ENCODE measurements around the gene YTHDF2.
"Not testable (repeated sequence)": the region's sequence is repeated elsewhere in the genome, so short reads cannot be mapped to it uniquely, and the experiment has no call there.

The YTHDF2 gene

DNA sequence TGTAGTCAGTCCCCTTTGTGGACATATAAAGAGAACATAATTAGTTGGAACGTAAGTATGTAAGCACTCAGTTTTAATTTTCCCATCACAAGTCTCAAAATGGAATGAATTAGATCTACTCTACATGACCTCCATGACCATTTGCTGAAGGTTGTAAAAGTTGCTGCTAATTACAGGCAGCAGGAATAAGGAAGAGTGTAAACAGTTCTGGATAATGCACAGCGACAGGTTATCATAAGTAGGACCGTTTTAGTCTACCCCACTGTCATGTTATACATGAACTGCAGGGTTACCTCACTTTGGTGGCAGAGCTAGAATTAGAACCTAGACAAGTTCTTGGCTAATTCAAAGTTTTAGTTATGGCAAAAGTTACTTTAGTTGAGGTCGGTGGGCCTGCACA lies 21.7 kb downstream of the YTHDF2 start:
- FAIRE-seq (no peak), DNase-seq (ENCODE audit: low spot score) (no peak)

DNA sequence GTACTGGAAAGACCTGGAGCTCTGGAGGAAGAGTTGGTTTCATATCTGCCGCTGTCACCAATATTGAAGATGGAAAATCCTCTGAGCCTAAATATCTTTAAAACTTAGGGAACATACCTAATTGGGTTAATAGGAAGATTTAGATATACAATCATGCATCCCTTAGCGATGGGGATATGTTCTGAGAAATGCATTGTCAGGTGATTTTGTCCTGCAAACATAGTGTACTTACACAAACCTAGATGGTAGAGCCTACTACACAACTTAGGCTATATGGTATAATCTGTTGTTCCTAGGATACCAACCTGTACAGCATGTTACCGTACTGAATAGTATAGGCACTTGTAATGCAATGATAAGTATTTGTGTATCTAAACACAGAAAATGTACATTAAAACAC lies 22.5 kb downstream of the YTHDF2 start:
- FAIRE-seq (no peak), DNase-seq (ENCODE audit: low spot score) (no peak)

DNA sequence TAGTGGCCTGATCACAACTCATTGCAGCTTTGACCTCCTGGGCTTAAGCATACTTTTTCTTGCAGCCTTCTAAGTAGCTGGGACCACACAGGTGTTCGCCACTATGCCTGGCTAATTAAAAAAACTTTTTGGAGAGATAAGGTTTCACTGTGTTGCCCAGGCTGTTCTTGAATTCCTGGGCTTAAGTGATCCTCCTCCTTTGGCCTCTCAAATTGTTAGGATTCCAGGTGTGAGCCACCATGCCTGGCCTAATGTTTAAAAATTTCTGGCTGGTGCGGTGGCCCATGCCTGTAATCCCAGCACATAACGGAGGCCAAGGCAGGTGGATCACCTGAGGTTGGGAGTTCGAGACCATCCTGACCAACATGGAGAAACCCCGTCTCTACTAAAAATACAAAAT lies 24.4 kb downstream of the YTHDF2 start:
- DNase-seq (ENCODE audit: low spot score) (no peak), FAIRE-seq (no peak)

DNA sequence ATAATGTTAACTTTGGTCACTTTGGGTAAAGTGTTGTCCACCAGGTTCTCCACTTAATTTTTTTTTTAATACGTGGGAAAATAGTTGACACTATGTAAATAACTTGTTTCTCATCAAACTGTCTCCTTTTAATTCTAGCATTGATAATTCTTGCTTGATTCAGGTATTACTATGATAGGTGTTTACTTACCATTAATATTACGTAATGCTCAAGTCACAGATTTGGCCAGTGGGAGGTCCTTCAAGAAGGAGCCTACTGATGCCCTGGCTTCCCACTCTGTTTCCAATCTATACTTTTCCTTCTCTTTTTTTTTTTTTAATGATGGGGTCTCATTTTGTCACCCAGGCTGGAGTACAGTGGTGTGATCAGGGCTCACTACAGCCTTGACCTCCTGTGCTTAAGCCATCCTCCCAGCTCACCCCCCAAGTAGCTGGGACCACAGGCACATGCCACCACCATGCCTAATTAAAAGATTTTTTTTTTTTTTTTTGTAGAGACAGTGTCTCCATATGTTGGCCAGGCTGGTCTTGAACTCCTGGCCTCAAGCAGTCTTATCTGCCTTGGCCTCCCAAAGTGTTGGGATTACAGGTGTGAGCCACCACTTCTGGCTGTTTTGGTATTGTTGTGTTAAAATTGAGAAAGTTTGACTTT lies 29.9 kb downstream of the YTHDF2 start:
- FAIRE-seq, result no peak

GRCh38 chr1:28770601-28771165 lies 33.9 kb downstream of the YTHDF2 start:
- DNase-seq (ENCODE audit: low spot score), result no peak
- no peak for FAIRE-seq

More for the DNA sequence above, 29.9 kb downstream of the YTHDF2 start:
- DNase-seq (ENCODE audit: low spot score), result no peak

GRCh38 chr1:28771921-28772320 lies 35.2 kb downstream of the YTHDF2 start:
- not testable (repeated sequence) for DNase-seq (ENCODE audit: low spot score); FAIRE-seq

DNA sequence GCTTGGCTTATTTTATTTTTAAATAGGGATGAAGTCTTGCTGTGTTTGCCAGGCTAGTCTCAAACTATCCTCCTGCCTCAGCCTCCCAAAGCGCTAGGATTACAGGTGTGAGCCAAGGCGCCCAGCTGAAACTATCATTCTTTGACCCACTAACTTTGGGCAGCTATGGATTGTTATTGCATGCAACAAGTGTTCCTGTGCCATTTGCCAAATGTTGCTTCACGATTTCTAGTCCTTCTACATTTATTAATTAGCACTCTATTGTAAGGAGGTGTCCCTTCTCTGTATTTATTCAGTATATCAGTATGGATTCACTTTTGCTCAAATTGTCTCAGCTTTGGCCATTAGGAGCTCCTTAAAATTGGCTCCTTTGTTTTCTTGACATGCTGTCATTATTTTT lies 36.4 kb downstream of the YTHDF2 start:
- FAIRE-seq (no peak), DNase-seq (ENCODE audit: low spot score) (no peak)

DNA sequence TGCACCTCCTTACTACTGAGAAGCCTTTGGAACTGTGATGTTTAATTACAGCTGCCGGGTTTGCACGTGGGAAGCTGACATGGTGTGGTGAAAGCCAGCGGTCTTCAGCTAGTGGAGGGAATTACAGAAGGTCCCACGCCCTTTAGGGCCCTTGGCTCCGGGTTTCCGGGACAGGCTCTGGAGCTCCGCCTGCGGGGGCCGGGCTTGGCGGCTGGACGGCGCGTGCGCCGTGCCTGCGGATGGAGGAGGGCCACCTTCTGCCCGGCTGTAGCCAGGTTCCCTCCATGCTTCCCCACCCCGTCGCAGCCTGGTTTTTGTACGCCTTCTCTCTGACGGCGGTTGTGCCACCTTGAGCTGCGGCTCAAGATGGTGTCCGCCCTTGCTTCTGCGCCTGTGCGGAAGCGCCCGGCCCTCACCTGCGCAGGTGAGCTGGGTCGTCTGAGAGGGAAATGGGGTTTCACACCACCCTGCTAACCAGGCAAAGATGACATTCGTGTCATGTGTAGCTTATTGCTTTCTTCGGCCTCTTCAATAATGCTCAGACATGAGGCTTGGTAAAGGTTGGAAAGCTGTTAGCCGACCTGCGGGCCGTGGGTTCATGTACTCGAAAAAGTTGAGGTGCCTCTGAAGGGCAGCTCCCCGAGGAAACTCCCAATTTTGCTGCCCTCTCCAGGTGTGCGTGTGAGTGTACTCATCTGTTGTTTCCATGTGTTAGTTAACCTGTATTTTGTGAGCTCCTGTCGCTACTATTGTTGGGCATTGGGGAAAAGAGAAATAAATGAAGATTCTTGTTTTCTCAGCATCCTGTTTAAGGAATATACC lies 38.6 kb downstream of the YTHDF2 start:
- FAIRE-seq (no peak), DNase-seq (ENCODE audit: low spot score) (no peak)

DNA sequence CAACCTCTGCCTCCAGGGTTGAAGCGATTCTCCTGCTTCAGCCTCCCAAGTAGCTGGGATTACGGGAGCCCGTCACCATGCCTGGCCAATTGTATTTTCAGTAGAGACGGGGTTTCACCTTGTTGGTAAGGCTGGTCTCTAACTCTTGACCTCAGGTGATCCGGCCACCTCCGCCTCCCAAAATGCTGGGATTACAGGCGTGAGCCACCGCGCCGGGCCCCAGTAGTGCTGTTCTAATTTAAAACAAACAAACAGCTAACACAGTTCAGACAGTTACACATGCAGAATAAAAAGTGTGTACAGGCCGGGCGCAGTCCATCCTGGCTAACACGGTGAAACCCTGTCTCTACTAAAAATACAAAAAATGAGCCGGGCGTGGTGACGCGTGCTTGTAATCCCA lies 39.6 kb downstream of the YTHDF2 start:
- DNase-seq (ENCODE audit: low spot score) (no peak), FAIRE-seq (no peak)

GRCh38 chr1:28778021-28778420 lies 41.3 kb downstream of the YTHDF2 start:
- DNase-seq (ENCODE audit: low spot score) (no peak), FAIRE-seq (no peak)

DNA sequence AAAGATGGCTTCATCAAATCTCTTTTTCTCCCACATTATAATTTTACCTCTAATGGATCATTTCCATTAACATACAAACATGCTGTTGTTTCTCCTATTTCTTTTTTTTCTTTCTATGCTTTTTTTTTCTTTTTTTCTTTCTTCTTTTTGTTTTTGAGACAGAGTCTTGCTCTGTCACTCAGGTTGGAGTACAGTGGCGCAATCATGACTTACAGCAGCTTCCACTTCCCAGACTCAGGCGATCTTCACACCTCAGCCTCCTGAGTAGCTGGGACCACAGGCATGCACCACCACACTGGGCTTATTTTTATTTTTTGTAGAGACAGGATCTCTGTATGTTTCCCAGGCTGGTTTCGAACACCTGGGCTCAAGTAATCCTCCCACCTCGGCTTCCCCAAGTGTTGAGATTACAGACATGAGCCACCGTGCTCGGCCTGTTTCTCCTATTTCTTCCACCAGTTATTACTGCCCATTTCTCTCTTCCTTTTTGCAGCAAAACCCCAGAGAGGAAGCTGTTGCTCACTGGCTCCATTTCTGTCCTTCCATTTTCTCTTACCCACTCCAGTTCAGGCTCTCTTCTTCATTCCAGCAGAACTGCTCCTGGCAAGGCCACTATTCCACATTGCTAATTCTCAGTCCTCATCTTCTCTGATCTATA lies 43.1 kb downstream of the YTHDF2 start:
- no peak for DNase-seq (ENCODE audit: low spot score)
- no peak for FAIRE-seq

- FAIRE-seq (no peak), DNase-seq (ENCODE audit: low spot score) (no peak)
Measured at GRCh38 chr1:28781305-28781704, 44.6 kb downstream of the YTHDF2 start.

GRCh38 chr1:28782011-28782410 lies 45.3 kb downstream of the YTHDF2 start:
- no peak for FAIRE-seq
- no peak for DNase-seq (ENCODE audit: low spot score)

GRCh38 chr1:28783363-28783762 lies 46.6 kb downstream of the YTHDF2 start:
- DNase-seq (ENCODE audit: low spot score) (no peak), FAIRE-seq (no peak)

GRCh38 chr1:28789412-28789811 lies 52.7 kb downstream of the YTHDF2 start:
- no peak for DNase-seq (ENCODE audit: low spot score)
- FAIRE-seq, result no peak

DNA sequence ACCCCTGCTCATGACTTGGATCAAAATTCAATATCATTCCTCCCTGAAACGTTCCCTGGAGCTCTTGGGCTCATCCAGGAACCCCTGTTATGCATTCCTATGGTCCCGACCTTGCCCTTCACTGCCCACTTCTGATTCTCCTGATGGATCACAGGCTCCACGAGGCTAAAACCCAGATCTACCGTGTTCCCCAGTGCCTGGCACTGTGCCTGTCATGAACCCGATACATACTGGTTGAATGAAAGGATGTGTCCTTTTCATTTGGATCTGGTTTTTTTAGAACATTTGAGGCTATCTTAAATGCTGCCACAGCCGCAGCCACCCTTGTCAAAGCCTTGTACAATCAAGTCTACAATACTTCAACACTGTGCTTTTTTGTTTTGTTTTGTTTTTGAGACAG lies 53.1 kb downstream of the YTHDF2 start:
- no peak for DNase-seq (ENCODE audit: low spot score)
- no peak for FAIRE-seq

DNA sequence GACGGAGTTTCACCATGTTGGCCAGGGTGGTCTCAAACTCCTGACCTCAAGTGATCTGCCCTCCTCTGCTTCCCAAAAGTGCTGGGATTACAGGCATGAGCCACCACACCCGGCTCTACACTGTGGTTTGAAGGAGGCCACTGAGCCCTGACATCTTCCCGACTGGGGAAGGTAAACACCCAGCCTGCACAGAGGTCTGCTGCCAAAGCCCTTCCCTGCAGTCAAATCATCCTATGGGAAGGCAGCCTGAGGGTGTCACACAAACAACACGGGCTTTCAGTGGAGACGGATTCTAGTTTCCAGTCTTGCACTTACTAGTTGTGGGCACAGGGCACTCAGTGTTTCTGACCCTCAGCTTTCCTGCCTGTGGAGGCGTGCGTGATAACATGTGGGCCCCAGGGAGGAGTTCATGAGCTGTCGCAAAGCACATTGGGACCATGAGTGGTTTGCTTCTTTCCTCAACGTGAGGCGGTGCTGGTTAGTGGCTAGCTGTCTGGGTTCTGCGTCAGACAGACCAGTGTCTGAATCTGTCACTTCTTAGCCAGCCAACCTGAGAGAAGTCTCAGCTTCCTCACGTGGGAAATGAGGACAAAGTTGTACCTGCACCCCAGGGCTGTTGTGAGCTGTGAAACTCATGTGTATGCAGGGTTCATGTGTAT lies 53.8 kb downstream of the YTHDF2 start:
- no peak for FAIRE-seq
- DNase-seq (ENCODE audit: low spot score), result no peak

DNA sequence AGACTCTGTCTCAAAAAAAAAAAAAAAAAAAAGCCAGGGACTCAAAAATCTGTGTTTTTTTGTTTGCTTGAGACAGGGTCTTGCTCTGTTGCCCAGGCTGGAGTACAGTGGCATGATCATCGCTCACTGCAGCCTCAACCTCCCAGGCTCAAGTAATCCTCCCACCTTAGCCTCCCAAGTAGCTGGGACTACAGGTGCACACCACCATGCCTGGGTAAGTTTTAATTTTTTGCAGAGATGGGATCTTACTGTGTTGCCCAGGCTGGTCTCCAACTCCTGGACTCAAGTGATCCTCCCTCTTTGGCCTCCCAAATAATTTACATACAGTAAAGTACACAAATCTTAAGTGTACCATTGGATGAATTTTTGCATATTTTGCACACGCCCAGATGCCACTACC lies 55.2 kb downstream of the YTHDF2 start:
- DNase-seq (ENCODE audit: low spot score); FAIRE-seq: not testable (repeated sequence)

- DNase-seq (ENCODE audit: low spot score) (no peak), FAIRE-seq (no peak)
Measured at GRCh38 chr1:28792644-28793121, 55.9 kb downstream of the YTHDF2 start.

DNA sequence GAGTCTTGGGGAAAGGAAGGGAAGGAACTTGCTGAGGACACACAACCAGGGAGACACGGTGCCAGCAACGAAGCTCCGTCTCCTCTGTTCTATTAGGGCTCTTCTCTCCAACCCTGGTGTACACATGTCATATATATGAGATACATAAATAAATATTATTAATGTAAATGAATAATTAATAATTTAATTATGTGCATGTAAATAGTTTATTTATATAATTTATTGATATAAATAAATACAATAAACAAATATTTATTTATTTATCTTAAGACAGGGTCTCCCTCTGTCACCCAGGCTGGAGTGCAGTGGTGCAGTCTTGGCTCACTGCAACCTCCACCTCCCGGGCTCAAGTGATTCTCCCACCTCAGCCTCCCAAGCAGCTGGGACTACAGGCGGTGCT lies 57.8 kb downstream of the YTHDF2 start:
- DNase-seq (ENCODE audit: low spot score); FAIRE-seq: not testable (repeated sequence)
